ENCODE data around the gene CALR3.
A peak's percentile ranks its signal among the peaks of the same experiment; 100 is the strongest.

The CALR3 gene

DNA sequence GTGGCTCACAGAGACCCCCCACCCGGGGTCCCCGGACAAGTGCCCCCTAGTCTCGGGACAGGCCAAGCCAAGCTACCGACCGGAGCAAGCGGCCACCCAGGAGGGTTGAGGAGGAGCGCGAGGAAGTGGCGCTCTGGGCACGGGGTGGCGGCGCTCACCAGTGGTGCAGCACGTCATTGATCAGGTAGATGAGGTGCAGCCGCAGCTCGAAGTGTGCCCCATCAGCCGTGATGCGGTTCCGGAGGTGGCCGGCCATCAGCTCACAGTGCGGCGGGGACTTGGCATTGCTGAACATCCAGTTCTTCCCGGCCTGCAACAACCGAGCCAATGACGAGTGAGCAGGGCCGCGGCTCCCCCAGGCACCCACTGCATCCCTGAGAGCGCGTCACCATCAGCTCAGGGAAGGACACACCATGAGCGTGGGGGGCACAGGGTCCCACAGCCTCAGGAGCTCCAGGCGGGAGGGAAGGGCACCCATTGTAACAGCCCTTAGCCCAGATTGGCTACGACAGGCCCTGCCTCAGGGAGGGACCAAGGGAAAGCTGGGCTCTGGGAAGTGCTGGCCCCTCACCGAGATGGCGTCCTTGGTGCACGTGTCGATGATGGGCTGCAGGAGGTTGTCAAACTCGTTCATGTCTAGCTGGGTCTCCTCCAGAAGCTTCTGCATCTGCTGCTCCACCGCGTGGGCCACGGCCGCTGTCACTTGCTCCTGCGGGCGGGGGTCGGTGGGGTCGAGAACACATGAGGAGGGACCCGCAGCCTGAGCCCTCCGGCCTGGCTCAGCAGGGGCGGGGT, 36.7 kb upstream of the CALR3 start:
- H3K27me3 Mint-ChIP-seq (ENCODE audit: low read depth): no peaks in the 10 kb centered on the region
- peaks cover 58% of the 10 kb centered on the region for H3K36me3 Mint-ChIP-seq (ENCODE audit: low read depth)
- H3K4me3 Mint-ChIP-seq: no peak overlapping the region
- H3K4me1 Mint-ChIP-seq: no peaks in the 10 kb centered on the region
- TF ChIP-seq, protein P1, sequence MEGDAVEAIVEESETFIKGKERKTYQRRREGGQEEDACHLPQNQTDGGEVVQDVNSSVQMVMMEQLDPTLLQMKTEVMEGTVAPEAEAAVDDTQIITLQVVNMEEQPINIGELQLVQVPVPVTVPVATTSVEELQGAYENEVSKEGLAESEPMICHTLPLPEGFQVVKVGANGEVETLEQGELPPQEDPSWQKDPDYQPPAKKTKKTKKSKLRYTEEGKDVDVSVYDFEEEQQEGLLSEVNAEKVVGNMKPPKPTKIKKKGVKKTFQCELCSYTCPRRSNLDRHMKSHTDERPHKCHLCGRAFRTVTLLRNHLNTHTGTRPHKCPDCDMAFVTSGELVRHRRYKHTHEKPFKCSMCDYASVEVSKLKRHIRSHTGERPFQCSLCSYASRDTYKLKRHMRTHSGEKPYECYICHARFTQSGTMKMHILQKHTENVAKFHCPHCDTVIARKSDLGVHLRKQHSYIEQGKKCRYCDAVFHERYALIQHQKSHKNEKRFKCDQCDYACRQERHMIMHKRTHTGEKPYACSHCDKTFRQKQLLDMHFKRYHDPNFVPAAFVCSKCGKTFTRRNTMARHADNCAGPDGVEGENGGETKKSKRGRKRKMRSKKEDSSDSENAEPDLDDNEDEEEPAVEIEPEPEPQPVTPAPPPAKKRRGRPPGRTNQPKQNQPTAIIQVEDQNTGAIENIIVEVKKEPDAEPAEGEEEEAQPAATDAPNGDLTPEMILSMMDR (IDR thresholded peaks at IDR 0.05; ENCODE audit: unreplicated experiment in 3 of 3): no peak
- no peak overlapping the region for H3K27ac Mint-ChIP-seq
- H3K9me3 Mint-ChIP-seq: no peaks in the 10 kb centered on the region

- Mint-ChIP-seq H3K9me3 (no peaks in the 10 kb centered on the region), H3K4me3 (no peak overlapping the region), H3K27ac (no peak overlapping the region), H3K36me3 (ENCODE audit: low read depth) (peaks cover 58% of the 10 kb centered on the region), H3K4me1 (no peaks in the 10 kb centered on the region), H3K27me3 (ENCODE audit: low read depth) (no peaks in the 10 kb centered on the region)
- TF ChIP-seq, protein P1 (IDR thresholded peaks at IDR 0.05; ENCODE audit: unreplicated experiment in 3 of 3): no peak
Measured at GRCh38 chr19:16531380-16531669, 35.4 kb upstream of the CALR3 start.

GRCh38 chr19:16530540-16531379, 34.8 kb upstream of the CALR3 start:
- H3K27me3 Mint-ChIP-seq (ENCODE audit: low read depth): no peaks in the 10 kb centered on the region
- TF ChIP-seq, protein P1 (IDR thresholded peaks at IDR 0.05; ENCODE audit: unreplicated experiment in 3 of 3): no peak
- no peaks in the 10 kb centered on the region for H3K9me3 Mint-ChIP-seq
- no peak overlapping the region for H3K4me3 Mint-ChIP-seq
- H3K36me3 Mint-ChIP-seq (ENCODE audit: low read depth): peaks cover 57% of the 10 kb centered on the region
- no peaks in the 10 kb centered on the region for H3K4me1 Mint-ChIP-seq
- H3K27ac Mint-ChIP-seq: no peak overlapping the region

DNA sequence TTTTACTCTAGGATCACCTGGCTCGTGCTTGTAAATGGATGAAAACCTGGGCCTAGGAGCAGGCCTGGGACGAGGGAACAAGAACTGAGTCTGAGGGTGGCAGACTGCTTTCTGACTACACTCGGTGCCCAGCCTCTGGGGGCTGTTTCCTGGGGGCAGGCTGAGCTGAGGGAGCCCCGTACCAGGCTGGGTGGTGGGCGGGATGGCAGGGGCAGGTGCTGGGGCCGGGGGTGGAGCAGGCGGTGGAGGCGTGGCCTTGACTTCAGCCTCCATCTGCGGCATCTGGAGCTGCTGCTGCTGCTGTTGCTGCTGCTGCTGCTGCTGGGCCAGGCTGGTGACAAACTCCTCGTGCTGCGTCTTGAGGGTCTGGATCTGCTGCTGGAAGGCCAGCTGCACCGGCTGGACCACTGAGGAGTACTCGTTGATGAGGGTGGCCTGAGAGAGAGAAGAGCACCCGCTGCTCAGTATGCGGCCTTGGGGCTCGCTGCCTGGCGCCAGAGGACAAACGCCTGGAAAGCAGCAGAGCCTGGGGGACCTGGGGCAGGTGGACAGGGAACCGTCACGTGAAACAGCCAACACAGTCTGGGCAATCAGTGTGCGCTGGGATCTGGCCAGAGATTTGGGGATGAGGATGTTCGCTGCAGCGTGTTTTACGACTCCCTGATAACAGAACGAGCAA, 33.6 kb upstream of the CALR3 start:
- TF ChIP-seq, protein P1 (IDR thresholded peaks at IDR 0.05; ENCODE audit: unreplicated experiment in 3 of 3): no peak
- Mint-ChIP-seq H3K27me3 (ENCODE audit: low read depth) (no peaks in the 10 kb centered on the region), H3K4me3 (no peak overlapping the region), H3K27ac (no peak overlapping the region), H3K4me1 (no peaks in the 10 kb centered on the region), H3K36me3 (ENCODE audit: low read depth) (peaks cover 56% of the 10 kb centered on the region), H3K9me3 (no peaks in the 10 kb centered on the region)

GRCh38 chr19:16527971-16528521, 32.1 kb upstream of the CALR3 start:
- H3K4me3 Mint-ChIP-seq: no peak overlapping the region
- no peaks in the 10 kb centered on the region for H3K9me3 Mint-ChIP-seq
- H3K36me3 Mint-ChIP-seq (ENCODE audit: low read depth): peaks cover 55% of the 10 kb centered on the region
- no peaks in the 10 kb centered on the region for H3K4me1 Mint-ChIP-seq
- H3K27ac Mint-ChIP-seq: no peak overlapping the region
- TF ChIP-seq, protein P1 (IDR thresholded peaks at IDR 0.05; ENCODE audit: unreplicated experiment in 3 of 3): peak in 1 of 3 experiments; percentile 14
- H3K27me3 Mint-ChIP-seq (ENCODE audit: low read depth): no peaks in the 10 kb centered on the region
